ENCODE data around the gene TRIM44.

The TRIM44 gene

DNA sequence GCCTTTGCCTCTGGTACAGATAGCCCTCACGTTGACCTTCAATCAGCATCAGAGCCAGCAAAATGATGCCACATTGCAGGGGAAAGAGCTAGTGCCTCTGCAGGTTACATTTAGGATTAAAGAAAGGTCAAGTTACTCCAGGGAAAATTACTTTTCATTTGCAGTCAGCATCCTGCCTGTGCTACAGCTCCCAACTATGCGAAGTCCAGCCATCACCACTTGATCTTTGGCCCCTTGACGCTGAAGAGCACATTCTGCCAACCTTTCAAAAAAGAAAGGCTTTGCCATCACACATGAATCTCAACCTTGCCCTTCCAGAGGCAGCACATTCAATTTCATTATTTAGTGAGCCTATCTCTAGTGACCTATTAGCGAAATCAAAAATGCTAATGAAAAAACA lies 33.1 kb upstream of the TRIM44 start:
- WGBS (ENCODE audit: extremely low coverage, insufficient coverage, insufficient read length): no CpG with 5 or more reads among the region's 4 CpGs
- Histone ChIP-seq H4K12ac (ENCODE audit: low read depth, low read length) (no peak overlapping the region), H2BK12ac (ENCODE audit: low read length) (no peak overlapping the region), H3K9me3 (ENCODE audit: insufficient read depth, low read depth, low read length) (no peaks in the 10 kb centered on the region), H4K91ac (ENCODE audit: low read depth, low read length) (no peak overlapping the region), H3K23ac (ENCODE audit: low read length) (no peak overlapping the region), H3K27ac (ENCODE audit: low read depth, low read length) (no peak overlapping the region), H3K14ac (ENCODE audit: low read length) (no peak overlapping the region), H3K4ac (ENCODE audit: low read depth, low read length) (no peak overlapping the region), H2BK5ac (ENCODE audit: low read depth, low read length, poor library complexity) (no peak overlapping the region), H3K18ac (ENCODE audit: low read length) (no peak overlapping the region), H3K9ac (ENCODE audit: low read length) (no peak overlapping the region), H3K4me3 (ENCODE audit: low read depth, low read length) (no peak overlapping the region), H2AFZ (ENCODE audit: insufficient read depth, low read length, poor library complexity) (no peak overlapping the region), H3K36me3 (ENCODE audit: control insufficient read depth in 1 of 2, insufficient read depth in 2 of 2, low read length in 2 of 2) (no peaks in the 10 kb centered on the region), H3K79me2 (ENCODE audit: control insufficient read depth, insufficient read depth, low read length, poor library complexity) (no peaks in the 10 kb centered on the region), H2BK120ac (ENCODE audit: insufficient read depth, low read length, poor library complexity) (no peak overlapping the region), H3K79me1 (ENCODE audit: low read length) (no peaks in the 10 kb centered on the region), H4K8ac (ENCODE audit: low read depth, low read length) (no peak overlapping the region), H2AK5ac (ENCODE audit: low read length) (no peak overlapping the region), H3K4me1 (ENCODE audit: control insufficient read depth in 1 of 2, insufficient read depth in 2 of 2, low read length in 2 of 2) (peaks cover 0 to 3% of the 10 kb centered on the region in 2 experiments), H3K27me3 (ENCODE audit: insufficient read depth, low read length) (no peaks in the 10 kb centered on the region), H3K4me2 (ENCODE audit: low read length) (no peak overlapping the region)
- no peak for DNase-seq

DNA sequence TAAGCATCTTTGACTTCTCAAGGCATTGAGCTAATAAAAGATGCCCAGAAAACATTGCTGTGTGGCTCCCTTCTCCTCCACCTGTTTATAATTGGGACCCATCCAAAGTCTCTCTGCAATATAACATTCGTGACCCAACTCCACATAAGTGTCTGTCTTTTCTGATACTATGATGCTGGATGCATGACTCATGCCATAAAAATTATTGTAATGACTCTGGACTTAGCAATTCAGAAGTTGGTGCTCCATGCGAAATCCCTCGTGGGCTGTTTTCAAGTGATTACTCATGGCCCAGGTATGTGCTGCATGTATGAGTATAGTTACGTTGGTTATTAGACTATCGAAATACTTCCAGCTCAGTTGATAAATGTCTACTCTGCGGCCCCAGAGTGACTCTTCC lies 32.7 kb upstream of the TRIM44 start:
- H3K9me3 ChIP-seq (ENCODE audit: insufficient read depth, low read depth, low read length): no peaks in the 10 kb centered on the region
- no CpG with 5 or more reads among the region's 6 CpGs for WGBS (ENCODE audit: extremely low coverage, insufficient coverage, insufficient read length)

DNA sequence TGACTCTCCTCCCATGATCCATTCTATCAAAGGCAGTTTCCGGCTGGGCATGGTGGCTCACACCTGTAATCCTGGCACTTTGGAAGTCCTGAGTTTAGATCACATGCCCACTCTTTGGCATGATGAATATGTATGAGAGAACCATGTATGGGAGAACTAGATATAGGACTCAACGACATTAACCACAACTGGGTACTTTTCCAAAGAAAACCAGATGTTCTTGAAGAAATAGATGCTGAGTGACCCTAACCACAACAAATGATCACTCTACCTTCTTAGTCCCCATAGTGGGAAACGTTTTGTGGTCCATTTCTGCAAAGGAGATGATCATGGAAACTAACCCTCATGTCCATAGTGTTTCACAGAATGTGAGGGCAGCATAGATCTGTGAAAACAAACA lies 30.7 kb upstream of the TRIM44 start:
- no peaks in the 10 kb centered on the region for H3K9me3 ChIP-seq (ENCODE audit: insufficient read depth, low read depth, low read length)
- no peak for DNase-seq
- H3K79me2 ChIP-seq (ENCODE audit: control insufficient read depth, insufficient read depth, low read length, poor library complexity): no peaks in the 10 kb centered on the region
- no peak overlapping the region for H3K14ac ChIP-seq (ENCODE audit: low read length)
- H2AK5ac ChIP-seq (ENCODE audit: low read length): no peak overlapping the region
- H4K91ac ChIP-seq (ENCODE audit: low read depth, low read length): no peak overlapping the region
- no peak overlapping the region for H4K12ac ChIP-seq (ENCODE audit: low read depth, low read length)
- H2BK120ac ChIP-seq (ENCODE audit: insufficient read depth, low read length, poor library complexity): no peak overlapping the region
- H3K36me3 ChIP-seq (ENCODE audit: control insufficient read depth in 1 of 2, insufficient read depth in 2 of 2, low read length in 2 of 2): no peaks in the 10 kb centered on the region
- H3K4me3 ChIP-seq (ENCODE audit: low read depth, low read length): no peak overlapping the region
- no peak overlapping the region for H3K4ac ChIP-seq (ENCODE audit: low read depth, low read length)
- no peak overlapping the region for H3K27ac ChIP-seq (ENCODE audit: low read depth, low read length)
- no peak overlapping the region for H3K23ac ChIP-seq (ENCODE audit: low read length)
- H3K4me1 ChIP-seq (ENCODE audit: control insufficient read depth in 1 of 2, insufficient read depth in 2 of 2, low read length in 2 of 2): peaks cover 0 to 3% of the 10 kb centered on the region in 2 experiments
- H2AFZ ChIP-seq (ENCODE audit: insufficient read depth, low read length, poor library complexity): no peak overlapping the region
- no peak overlapping the region for H3K4me2 ChIP-seq (ENCODE audit: low read length)
- WGBS (ENCODE audit: extremely low coverage, insufficient coverage, insufficient read length): no CpG with 5 or more reads among the region's 3 CpGs
- H2BK5ac ChIP-seq (ENCODE audit: low read depth, low read length, poor library complexity): no peak overlapping the region
- H3K79me1 ChIP-seq (ENCODE audit: low read length): no peaks in the 10 kb centered on the region
- H2BK12ac ChIP-seq (ENCODE audit: low read length): no peak overlapping the region
- no peak overlapping the region for H4K8ac ChIP-seq (ENCODE audit: low read depth, low read length)
- H3K9ac ChIP-seq (ENCODE audit: low read length): no peak overlapping the region
- H3K27me3 ChIP-seq (ENCODE audit: insufficient read depth, low read length): no peaks in the 10 kb centered on the region
- no peak overlapping the region for H3K18ac ChIP-seq (ENCODE audit: low read length)

More for the DNA sequence above, 32.7 kb upstream of the TRIM44 start:
- H3K36me3 ChIP-seq (ENCODE audit: control insufficient read depth in 1 of 2, insufficient read depth in 2 of 2, low read length in 2 of 2): no peaks in the 10 kb centered on the region
- no peak overlapping the region for H3K23ac ChIP-seq (ENCODE audit: low read length)
- H3K4me2 ChIP-seq (ENCODE audit: low read length): no peak overlapping the region
- H3K14ac ChIP-seq (ENCODE audit: low read length): no peak overlapping the region
- no peak overlapping the region for H4K8ac ChIP-seq (ENCODE audit: low read depth, low read length)
- no peaks in the 10 kb centered on the region for H3K79me1 ChIP-seq (ENCODE audit: low read length)
- H3K4me1 ChIP-seq (ENCODE audit: control insufficient read depth in 1 of 2, insufficient read depth in 2 of 2, low read length in 2 of 2): peaks cover 0 to 3% of the 10 kb centered on the region in 2 experiments
- no peaks in the 10 kb centered on the region for H3K79me2 ChIP-seq (ENCODE audit: control insufficient read depth, insufficient read depth, low read length, poor library complexity)
- H2BK120ac ChIP-seq (ENCODE audit: insufficient read depth, low read length, poor library complexity): no peak overlapping the region
- H3K9ac ChIP-seq (ENCODE audit: low read length): no peak overlapping the region
- H3K4me3 ChIP-seq (ENCODE audit: low read depth, low read length): no peak overlapping the region
- H2AFZ ChIP-seq (ENCODE audit: insufficient read depth, low read length, poor library complexity): no peak overlapping the region
- H4K91ac ChIP-seq (ENCODE audit: low read depth, low read length): no peak overlapping the region
- no peaks in the 10 kb centered on the region for H3K27me3 ChIP-seq (ENCODE audit: insufficient read depth, low read length)
- no peak overlapping the region for H2AK5ac ChIP-seq (ENCODE audit: low read length)
- peak; percentile 86 to 94 for DNase-seq
- no peak overlapping the region for H4K12ac ChIP-seq (ENCODE audit: low read depth, low read length)
- no peak overlapping the region for H3K27ac ChIP-seq (ENCODE audit: low read depth, low read length)
- H3K18ac ChIP-seq (ENCODE audit: low read length): no peak overlapping the region
- no peak overlapping the region for H3K4ac ChIP-seq (ENCODE audit: low read depth, low read length)
- H2BK5ac ChIP-seq (ENCODE audit: low read depth, low read length, poor library complexity): no peak overlapping the region
- no peak overlapping the region for H2BK12ac ChIP-seq (ENCODE audit: low read length)

DNA sequence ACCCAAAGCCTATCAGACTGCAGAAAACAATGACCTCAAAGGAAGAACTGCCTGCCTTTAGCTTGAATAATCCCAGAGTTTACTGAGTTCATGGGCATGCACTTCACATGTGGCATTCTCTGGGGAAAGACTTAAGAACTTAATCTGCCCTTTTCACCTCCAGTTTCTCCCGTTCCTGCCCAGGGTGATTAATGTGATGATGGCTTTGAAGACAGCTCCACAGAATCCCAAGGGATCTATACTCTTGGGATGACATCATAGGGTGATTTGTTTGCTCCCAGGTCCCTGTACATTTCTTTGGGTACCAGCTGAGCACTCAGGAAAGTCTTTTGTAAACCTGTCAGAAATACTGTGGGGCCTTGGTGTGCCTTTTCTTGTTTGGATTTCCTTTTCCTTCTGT lies 30.3 kb upstream of the TRIM44 start:
- Histone ChIP-seq H3K27ac (ENCODE audit: low read depth, low read length) (no peak overlapping the region), H3K18ac (ENCODE audit: low read length) (no peak overlapping the region), H3K4me1 (ENCODE audit: control insufficient read depth in 1 of 2, insufficient read depth in 2 of 2, low read length in 2 of 2) (peaks cover 0 to 3% of the 10 kb centered on the region in 2 experiments), H2AFZ (ENCODE audit: insufficient read depth, low read length, poor library complexity) (no peak overlapping the region), H2BK12ac (ENCODE audit: low read length) (no peak overlapping the region), H3K14ac (ENCODE audit: low read length) (no peak overlapping the region), H3K27me3 (ENCODE audit: insufficient read depth, low read length) (no peaks in the 10 kb centered on the region), H2BK5ac (ENCODE audit: low read depth, low read length, poor library complexity) (no peak overlapping the region), H3K9me3 (ENCODE audit: insufficient read depth, low read depth, low read length) (no peaks in the 10 kb centered on the region), H3K4ac (ENCODE audit: low read depth, low read length) (no peak overlapping the region), H3K4me3 (ENCODE audit: low read depth, low read length) (no peak overlapping the region), H3K79me2 (ENCODE audit: control insufficient read depth, insufficient read depth, low read length, poor library complexity) (no peaks in the 10 kb centered on the region), H3K4me2 (ENCODE audit: low read length) (no peak overlapping the region), H3K23ac (ENCODE audit: low read length) (no peak overlapping the region), H3K36me3 (ENCODE audit: control insufficient read depth in 1 of 2, insufficient read depth in 2 of 2, low read length in 2 of 2) (no peaks in the 10 kb centered on the region), H2BK120ac (ENCODE audit: insufficient read depth, low read length, poor library complexity) (no peak overlapping the region), H4K12ac (ENCODE audit: low read depth, low read length) (no peak overlapping the region), H4K91ac (ENCODE audit: low read depth, low read length) (no peak overlapping the region), H4K8ac (ENCODE audit: low read depth, low read length) (no peak overlapping the region), H2AK5ac (ENCODE audit: low read length) (no peak overlapping the region), H3K9ac (ENCODE audit: low read length) (no peak overlapping the region), H3K79me1 (ENCODE audit: low read length) (no peaks in the 10 kb centered on the region)
- WGBS (ENCODE audit: extremely low coverage, insufficient coverage, insufficient read length): no CpG with 5 or more reads among the region's 1 CpG
- no peak for DNase-seq
